ENCODE results near the gene HUWE1. TPM values are rescaled to one million over a fixed set of nuclear protein-coding genes. Genes with fewer than 3 reads are reported as not detected.

Gene HUWE1
- total and polyA plus RNA-seq, 9 of the 15 experiments (the other 6 are each of a cell fraction or from before 2014, with no cell fraction given), result 23.9 to 204 (median 65.1) TPM

DNA sequence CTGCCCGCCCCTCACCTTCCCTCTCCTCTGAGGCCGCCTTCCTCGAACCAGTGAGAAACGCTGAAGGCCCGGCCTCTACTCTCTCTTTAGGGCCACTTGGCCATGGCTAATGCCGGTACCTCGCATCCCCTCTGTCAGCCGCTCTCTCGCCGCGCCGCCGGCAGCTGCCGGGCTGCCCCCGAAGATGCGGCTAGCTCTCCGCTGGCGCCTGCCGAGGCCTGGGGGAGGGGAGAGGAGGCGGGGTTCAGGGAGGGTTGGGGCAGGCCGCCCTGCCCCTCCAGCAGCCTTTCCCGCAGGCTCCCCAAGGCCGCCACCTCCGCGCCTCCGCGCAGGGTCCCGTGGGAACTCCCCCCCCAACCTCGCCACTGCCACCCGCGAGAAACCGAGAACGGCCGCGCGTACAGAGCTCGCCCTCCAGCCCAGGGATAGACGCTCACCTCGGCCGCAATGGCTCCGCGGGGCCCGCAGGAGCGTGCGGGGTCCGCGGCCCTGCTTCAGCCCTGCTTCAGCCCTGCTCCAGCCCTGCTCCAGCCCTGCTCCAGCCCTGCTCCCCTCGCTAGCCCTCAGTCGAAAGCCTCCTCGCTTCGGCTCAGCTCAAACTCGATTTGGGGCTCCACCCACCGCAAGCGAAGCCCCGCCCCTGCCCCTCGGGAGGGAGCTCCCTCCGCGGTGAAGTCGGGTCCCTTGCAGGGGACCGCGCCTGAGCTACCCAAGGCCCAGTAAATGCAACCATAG, at the start of gene HUWE1 (continued):
- TF ChIP-seq AFF4 (CRISPR knock-in tag; IDR thresholded peaks at IDR 0.05), result no peak
- peak; percentile 55; the same call in 1 of the 2 replicates for TF ChIP-seq SP1 (CRISPR knock-in tag; IDR thresholded peaks at IDR 0.05)
- no peak for TF ChIP-seq DIDO1 (tag; IDR thresholded peaks at IDR 0.05; ENCODE audit: low read depth)
- TF ChIP-seq ZNF282 (CRISPR knock-in tag; IDR thresholded peaks at IDR 0.05), result no peak
- no peak for TF ChIP-seq ZNF133 (CRISPR knock-in tag; IDR thresholded peaks at IDR 0.05)
- TF ChIP-seq ZNF77 (CRISPR knock-in tag; IDR thresholded peaks at IDR 0.05), result no peak
- TF ChIP-seq, protein P1, sequence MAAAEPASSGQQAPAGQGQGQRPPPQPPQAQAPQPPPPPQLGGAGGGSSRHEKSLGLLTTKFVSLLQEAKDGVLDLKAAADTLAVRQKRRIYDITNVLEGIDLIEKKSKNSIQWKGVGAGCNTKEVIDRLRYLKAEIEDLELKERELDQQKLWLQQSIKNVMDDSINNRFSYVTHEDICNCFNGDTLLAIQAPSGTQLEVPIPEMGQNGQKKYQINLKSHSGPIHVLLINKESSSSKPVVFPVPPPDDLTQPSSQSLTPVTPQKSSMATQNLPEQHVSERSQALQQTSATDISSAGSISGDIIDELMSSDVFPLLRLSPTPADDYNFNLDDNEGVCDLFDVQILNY (CRISPR knock-in tag; IDR thresholded peaks at IDR 0.05), result no peak
- TF ChIP-seq, protein P2, sequence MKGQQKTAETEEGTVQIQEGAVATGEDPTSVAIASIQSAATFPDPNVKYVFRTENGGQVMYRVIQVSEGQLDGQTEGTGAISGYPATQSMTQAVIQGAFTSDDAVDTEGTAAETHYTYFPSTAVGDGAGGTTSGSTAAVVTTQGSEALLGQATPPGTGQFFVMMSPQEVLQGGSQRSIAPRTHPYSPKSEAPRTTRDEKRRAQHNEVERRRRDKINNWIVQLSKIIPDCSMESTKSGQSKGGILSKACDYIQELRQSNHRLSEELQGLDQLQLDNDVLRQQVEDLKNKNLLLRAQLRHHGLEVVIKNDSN (CRISPR knock-in tag; IDR thresholded peaks at IDR 0.05), result no peak
- TF ChIP-seq KLF6 (CRISPR knock-in tag; IDR thresholded peaks at IDR 0.05; ENCODE audit: borderline replicate concordance), result no peak
- TF ChIP-seq FOXP1 (CRISPR knock-in tag; IDR thresholded peaks at IDR 0.05), result no peak
- no peak for TF ChIP-seq THRA (IDR thresholded peaks at IDR 0.05)
- no peak for TF ChIP-seq ASH1L (IDR thresholded peaks at IDR 0.05; ENCODE audit: borderline replicate concordance, low read depth, partially characterized antibody)
- TF ChIP-seq HNRNPLL (IDR thresholded peaks at IDR 0.05; ENCODE audit: low read depth, low read length, poor library complexity, severe bottlenecking), result peak; percentile 17
- TF ChIP-seq, protein P3, sequence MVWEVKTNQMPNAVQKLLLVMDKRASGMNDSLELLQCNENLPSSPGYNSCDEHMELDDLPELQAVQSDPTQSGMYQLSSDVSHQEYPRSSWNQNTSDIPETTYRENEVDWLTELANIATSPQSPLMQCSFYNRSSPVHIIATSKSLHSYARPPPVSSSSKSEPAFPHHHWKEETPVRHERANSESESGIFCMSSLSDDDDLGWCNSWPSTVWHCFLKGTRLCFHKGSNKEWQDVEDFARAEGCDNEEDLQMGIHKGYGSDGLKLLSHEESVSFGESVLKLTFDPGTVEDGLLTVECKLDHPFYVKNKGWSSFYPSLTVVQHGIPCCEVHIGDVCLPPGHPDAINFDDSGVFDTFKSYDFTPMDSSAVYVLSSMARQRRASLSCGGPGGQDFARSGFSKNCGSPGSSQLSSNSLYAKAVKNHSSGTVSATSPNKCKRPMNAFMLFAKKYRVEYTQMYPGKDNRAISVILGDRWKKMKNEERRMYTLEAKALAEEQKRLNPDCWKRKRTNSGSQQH (CRISPR knock-in tag; IDR thresholded peaks at IDR 0.05), result no peak
- no peak for TF ChIP-seq ATF1 (CRISPR knock-in tag; IDR thresholded peaks at IDR 0.05)
- no peak for TF ChIP-seq ATF1 (tag; IDR thresholded peaks at IDR 0.05)
- no peak for TF ChIP-seq KLF16 (IDR thresholded peaks at IDR 0.05)
- no peak for TF ChIP-seq RUNX1 (IDR thresholded peaks at IDR 0.05; ENCODE audit: low read depth)
- no peak for TF ChIP-seq CEBPG (CRISPR knock-in tag; IDR thresholded peaks at IDR 0.05)
- no peak for TF ChIP-seq CEBPG (tag; conservative IDR thresholded peaks at IDR 0.05 in 1 of 2, IDR thresholded peaks at IDR 0.05 in 1 of 2)
- TF ChIP-seq NBN (IDR thresholded peaks at IDR 0.05; ENCODE audit: low read depth), result no peak
- TF ChIP-seq SMAD1 (IDR thresholded peaks at IDR 0.05; ENCODE audit: low read depth, low read length, partially characterized antibody), result no peak

Data from K562 (cell line).